B cell (primary cell): ENCODE data around the gene CEP295NL. TPM values are rescaled to one million over a fixed set of nuclear protein-coding genes. Genes with fewer than 3 reads are reported as not detected.

Experiments
- ATAC-seq: fragments of 200-7000 bp; cut with Tn5 transposase; one replicate; pipeline ENCODE4 v1.10.0; 2021; ENCODE audit warnings: low read depth, mild to moderate bottlenecking, moderate number of reproducible peaks, moderate library complexity
- CTCF ChIA-PET: fragments of 350-600 bp; sonication (Branson Sonifier 250); formaldehyde crosslinking; loops from one replicate; lab custom pipeline; 2021; ENCODE audit warnings: antibody characterized with exemption, inconsistent platforms; lab: Charles Lee
- POLR2A ChIA-PET: fragments of 350-600 bp; sonication (Branson Sonifier 250); formaldehyde crosslinking; loops from one replicate; lab custom pipeline; 2021; ENCODE audit warnings: antibody characterized with exemption; lab: Charles Lee
- DNase-seq: peaks from one replicate; pipeline ENCODE4 v3.0.0; 2013
- H2AFZ ChIP-seq: 2 replicates; pipeline ENCODE4 v1.6.1; 2012; ENCODE audit warnings: mild to moderate bottlenecking, low read depth, low read length; ENCODE audit not compliant: insufficient read depth, poor library complexity, severe bottlenecking
- H3K27ac ChIP-seq, 2 donors: 1 replicate in 1 of 2; 2 replicates in 1 of 2; pipeline ENCODE4 v1.5.1; 2012 to 2013; ENCODE audit warnings: low read length in 2 of 2, mild to moderate bottlenecking in 2 of 2, moderate library complexity in 1 of 2
- H3K27me3 ChIP-seq, 4 experiments: fragments of 200-600 bp in 1 of 4; sonication (generic) in 1 of 4; replicated peaks in 1 of 4; 1 replicate in 2 of 4; 2 replicates in 2 of 4; pipeline versions ENCODE4 v1.6.1 to v1.7.0; 2013 to 2016; ENCODE audit warnings: low read length in 3 of 4, mild to moderate bottlenecking in 2 of 4, mixed read lengths in 1 of 4, moderate library complexity in 1 of 4; ENCODE audit not compliant: insufficient read depth in 4 of 4, control insufficient read depth in 3 of 4; ENCODE audit errors: control extremely low read depth in 1 of 4
- H3K36me3 ChIP-seq, 2 experiments: replicated peaks in 1 of 2; 1 replicate in 1 of 2; 2 replicates in 1 of 2; pipeline versions ENCODE4 v1.6.1 to v1.7.1; 2013; ENCODE audit warnings: low read length in 1 of 2; ENCODE audit not compliant: insufficient read depth in 2 of 2, control insufficient read depth in 1 of 2; ENCODE audit errors: control extremely low read depth in 1 of 2, extremely low read depth in 1 of 2
- H3K4me1 ChIP-seq, 2 donors: fragments of 200-600 bp in 1 of 2; sonication (generic) in 1 of 2; 1 replicate in 1 of 2; 2 replicates in 1 of 2; pipeline versions ENCODE4 v1.5.1 to v1.6.1; 2013 to 2017; ENCODE audit warnings: low read length in 2 of 2; ENCODE audit not compliant: control insufficient read depth in 2 of 2, insufficient read depth in 2 of 2
- H3K4me2 ChIP-seq: replicated peaks from 2 replicates; pipeline ENCODE3; 2012; ENCODE audit warnings: mild to moderate bottlenecking, low read depth, low read length; ENCODE audit not compliant: poor library complexity, severe bottlenecking
- H3K4me3 ChIP-seq, 5 experiments: fragments of 200-600 bp in 1 of 5; sonication (generic) in 1 of 5; 1 replicate in 3 of 5; 2 replicates in 2 of 5; pipeline versions ENCODE4 v1.5.1 to v1.7.0; 2011 to 2016; ENCODE audit warnings: low read length in 4 of 5, mild to moderate bottlenecking in 4 of 5, low read depth in 2 of 5, control low read depth in 1 of 5, moderate library complexity in 1 of 5; ENCODE audit not compliant: insufficient read depth in 1 of 5; ENCODE audit errors: control extremely low read depth in 1 of 5, extremely low read depth in 1 of 5
- H3K79me2 ChIP-seq: fragments of 200-600 bp; sonication (generic); one replicate; pipeline ENCODE4 v1.6.0; 2016; ENCODE audit warnings: low read length; ENCODE audit not compliant: control insufficient read depth, insufficient read depth
- H3K9ac ChIP-seq: fragments of 200-600 bp; sonication (generic); 2 replicates; pipeline ENCODE4 v1.6.1; 2017; ENCODE audit warnings: mild to moderate bottlenecking, low read length, moderate library complexity
- H3K9me3 ChIP-seq, 3 donors: one replicate each; pipeline versions ENCODE4 v1.6.1 to v1.7.1; 2013; ENCODE audit warnings: low read length in 2 of 3; ENCODE audit not compliant: control insufficient read depth in 2 of 3, insufficient read depth in 1 of 3; ENCODE audit errors: control extremely low read depth in 1 of 3
- H4K20me1 ChIP-seq: 2 replicates; pipeline ENCODE4 v1.6.0; 2012; ENCODE audit warnings: mild to moderate bottlenecking, low read length; ENCODE audit not compliant: insufficient read depth, control insufficient read depth, poor library complexity, severe bottlenecking
- H3K27ac Mint-ChIP-seq: one replicate; pipeline ENCODE4 v1.8.0; 2021; ENCODE audit warnings: mixed read lengths
- H3K27me3 Mint-ChIP-seq: one replicate; pipeline ENCODE4 v1.8.0; 2021; ENCODE audit warnings: mixed read lengths
- H3K4me1 Mint-ChIP-seq: one replicate; pipeline ENCODE4 v1.8.0; 2021; ENCODE audit warnings: mixed read lengths
- H3K4me3 Mint-ChIP-seq: one replicate; pipeline ENCODE4 v1.8.0; 2021; ENCODE audit warnings: mixed read lengths
- H3K9me3 Mint-ChIP-seq: one replicate; pipeline ENCODE4 v1.8.0; 2022; ENCODE audit warnings: mixed read lengths; ENCODE audit not compliant: insufficient read depth
- CTCF ChIP-seq: fragments of 200-600 bp; IDR thresholded peaks from one replicate; pipeline ENCODE4 v1.8.0; 2022; ENCODE audit warnings: antibody characterized with exemption, mild to moderate bottlenecking
- EZH2 ChIP-seq: IDR thresholded peaks from 2 replicates; pipeline ENCODE4 v1.6.1; 2012; ENCODE audit warnings: borderline replicate concordance, low read depth, mild to moderate bottlenecking, moderate library complexity, low read length; ENCODE audit not compliant: insufficient read depth, poor library complexity, severe bottlenecking
- WGBS: methylation state at CpG from one replicate; pipeline ENCODE4 v1.1.5; 2013; ENCODE audit warnings: missing lambda C conversion rate; ENCODE audit not compliant: insufficient coverage; 5-methylcytosine and 5-hydroxymethylcytosine counted together
- intact Hi-C: fragments of 100-400 bp; cut with micrococcal nuclease; formaldehyde crosslinking; loops from one replicate; pipeline ENCODE4 v1.10.0; 2022
- polyA plus RNA-seq: library from polyadenylated mRNA; depleted of rRNA; stranded (reverse); fragments of >200 nt; gene quantifications from 2 replicates; pipeline ENCODE4 v1.2.3, GENCODE V29; 2012
- total RNA-seq, 2 donors: library from RNA; stranded (reverse); fragments of 120-200 nt in 1 of 2; gene quantifications; 1 replicate in 1 of 2; 2 replicates in 1 of 2; pipeline versions ENCODE4 v1.2.3 to v1.2.4, GENCODE V29; 2013 to 2022

CEP295NL gene
- total and polyA plus RNA-seq, 2 donors (not counting 1 experiment from before 2014, with no cell fraction given), result 0.09 to 1.3 TPM

- no peak for TF ChIP-seq EZH2
- TF ChIP-seq CTCF, result no peak
- Mint-ChIP-seq H3K9me3 (no peaks in the 10 kb centered on the region), H3K27ac (no peak overlapping the region), H3K27me3 (peaks cover 13% of the 10 kb centered on the region), H3K4me3 (no peak overlapping the region), H3K4me1 (no peaks in the 10 kb centered on the region)
- WGBS, result 70% methylated on average over 9 of the region's 18 CpGs
- CTCF ChIA-PET, result no interaction called here
- no peaks in the 10 kb centered on the region for H3K79me2 ChIP-seq
- POLR2A ChIA-PET, result no interaction called here
- intact Hi-C loops, result no loop called here
- no peaks in the 10 kb centered on the region for H4K20me1 ChIP-seq
- DNase-seq (no peak), ATAC-seq (peak; percentile 68)
- no peak overlapping the region for H3K9ac ChIP-seq
- no peaks in the 10 kb centered on the region for H3K36me3 ChIP-seq
- H3K4me2 ChIP-seq, result no peak overlapping the region
- no peaks in the 10 kb centered on the region for H3K9me3 ChIP-seq
- H3K4me3 ChIP-seq, result no peak overlapping the region
- peaks cover 0 to 7% (median 1%) of the 10 kb centered on the region in 4 experiments for H3K27me3 ChIP-seq
- peaks cover 0 to 8% of the 10 kb centered on the region in 2 donors for H3K4me1 ChIP-seq
- H2AFZ ChIP-seq, result no peak overlapping the region
- no peak overlapping the region for H3K27ac ChIP-seq
Measured at GRCh38 chr17:78933025-78933958, 30.3 kb upstream of the CEP295NL start.
